ENCODE results near the gene AMELY.

The AMELY gene
- 0 reads per million in 3 donors for total RNA-seq

GRCh38 chrY:6911253-6911881 is at the start of gene AMELY:
Gene AMELY, minus strand, starts transcription at chrY:6911752. Its CDS starts 39,144 bp downstream, at chrY:6872608.
- H3K27ac ChIP-seq (ENCODE audit: insufficient read depth, low read length, poor library complexity, severe bottlenecking) = no peak within 1 kb of the TSS
- H3K9me3 ChIP-seq (ENCODE audit: control insufficient read depth, low read length) = no peaks in the 10 kb centered on the region
- H3K36me3 ChIP-seq (ENCODE audit: control insufficient read depth, insufficient read depth, low read length) = no peaks in the 10 kb centered on the region
- DNase-seq = no peak
- H3K4me3 ChIP-seq (ENCODE audit: insufficient read depth, low read depth, low read length, poor library complexity, severe bottlenecking) = no peak within 1 kb of the TSS
- H3K4me1 ChIP-seq (ENCODE audit: control insufficient read depth, insufficient read depth, low read length, poor library complexity, severe bottlenecking) = no peaks in the 10 kb centered on the region
- no peaks in the 10 kb centered on the region for H3K27me3 ChIP-seq (replicated peaks; ENCODE audit: control insufficient read depth, insufficient read depth, low read length, poor library complexity, severe bottlenecking)

GRCh38 chrY:6949947-6950346 is 38.4 kb upstream of the AMELY start:
- no peaks in the 10 kb centered on the region for H3K9me3 ChIP-seq (ENCODE audit: control insufficient read depth, low read length)
- H3K4me1 ChIP-seq (ENCODE audit: control insufficient read depth, insufficient read depth, low read length, poor library complexity, severe bottlenecking) = no peaks in the 10 kb centered on the region
- no peak for DNase-seq
- H3K27me3 ChIP-seq (replicated peaks; ENCODE audit: control insufficient read depth, insufficient read depth, low read length, poor library complexity, severe bottlenecking) = no peaks in the 10 kb centered on the region
- no peak overlapping the region for H3K4me3 ChIP-seq (ENCODE audit: insufficient read depth, low read depth, low read length, poor library complexity, severe bottlenecking)
- H3K27ac ChIP-seq (ENCODE audit: insufficient read depth, low read length, poor library complexity, severe bottlenecking) = no peak overlapping the region
- H3K36me3 ChIP-seq (ENCODE audit: control insufficient read depth, insufficient read depth, low read length) = no peaks in the 10 kb centered on the region

- no peak overlapping the region for H3K4me3 ChIP-seq (ENCODE audit: insufficient read depth, low read depth, low read length, poor library complexity, severe bottlenecking)
- no peaks in the 10 kb centered on the region for H3K36me3 ChIP-seq (ENCODE audit: control insufficient read depth, insufficient read depth, low read length)
- no peaks in the 10 kb centered on the region for H3K27me3 ChIP-seq (replicated peaks; ENCODE audit: control insufficient read depth, insufficient read depth, low read length, poor library complexity, severe bottlenecking)
- no peaks in the 10 kb centered on the region for H3K9me3 ChIP-seq (ENCODE audit: control insufficient read depth, low read length)
- DNase-seq = no peak
- no peaks in the 10 kb centered on the region for H3K4me1 ChIP-seq (ENCODE audit: control insufficient read depth, insufficient read depth, low read length, poor library complexity, severe bottlenecking)
- H3K27ac ChIP-seq (ENCODE audit: insufficient read depth, low read length, poor library complexity, severe bottlenecking) = no peak overlapping the region
These were observed 36.8 kb upstream of the AMELY start for GRCh38 chrY:6948378-6948777.

GRCh38 chrY:6947695-6948094 is 36.1 kb upstream of the AMELY start:
- DNase-seq = no peak

GRCh38 chrY:6935497-6935896 is 23.9 kb upstream of the AMELY start:
- no peak overlapping the region for H3K4me3 ChIP-seq (ENCODE audit: insufficient read depth, low read depth, low read length, poor library complexity, severe bottlenecking)
- no peak overlapping the region for H3K27ac ChIP-seq (ENCODE audit: insufficient read depth, low read length, poor library complexity, severe bottlenecking)
- H3K4me1 ChIP-seq (ENCODE audit: control insufficient read depth, insufficient read depth, low read length, poor library complexity, severe bottlenecking) = no peaks in the 10 kb centered on the region
- no peaks in the 10 kb centered on the region for H3K27me3 ChIP-seq (replicated peaks; ENCODE audit: control insufficient read depth, insufficient read depth, low read length, poor library complexity, severe bottlenecking)
- H3K36me3 ChIP-seq (ENCODE audit: control insufficient read depth, insufficient read depth, low read length) = no peaks in the 10 kb centered on the region
- H3K9me3 ChIP-seq (ENCODE audit: control insufficient read depth, low read length) = no peaks in the 10 kb centered on the region
- DNase-seq = no peak

More at GRCh38 chrY:6947695-6948094, 36.1 kb upstream of the AMELY start:
- H3K27ac ChIP-seq (ENCODE audit: insufficient read depth, low read length, poor library complexity, severe bottlenecking) = no peak overlapping the region
- H3K4me1 ChIP-seq (ENCODE audit: control insufficient read depth, insufficient read depth, low read length, poor library complexity, severe bottlenecking) = no peaks in the 10 kb centered on the region
- no peaks in the 10 kb centered on the region for H3K9me3 ChIP-seq (ENCODE audit: control insufficient read depth, low read length)
- no peak overlapping the region for H3K4me3 ChIP-seq (ENCODE audit: insufficient read depth, low read depth, low read length, poor library complexity, severe bottlenecking)
- H3K27me3 ChIP-seq (replicated peaks; ENCODE audit: control insufficient read depth, insufficient read depth, low read length, poor library complexity, severe bottlenecking) = no peaks in the 10 kb centered on the region
- no peaks in the 10 kb centered on the region for H3K36me3 ChIP-seq (ENCODE audit: control insufficient read depth, insufficient read depth, low read length)

- Histone ChIP-seq H3K4me3 (ENCODE audit: insufficient read depth, low read depth, low read length, poor library complexity, severe bottlenecking) (no peak overlapping the region), H3K36me3 (ENCODE audit: control insufficient read depth, insufficient read depth, low read length) (no peaks in the 10 kb centered on the region), H3K9me3 (ENCODE audit: control insufficient read depth, low read length) (no peaks in the 10 kb centered on the region), H3K4me1 (ENCODE audit: control insufficient read depth, insufficient read depth, low read length, poor library complexity, severe bottlenecking) (no peaks in the 10 kb centered on the region), H3K27me3 (replicated peaks; ENCODE audit: control insufficient read depth, insufficient read depth, low read length, poor library complexity, severe bottlenecking) (no peaks in the 10 kb centered on the region), H3K27ac (ENCODE audit: insufficient read depth, low read length, poor library complexity, severe bottlenecking) (no peak overlapping the region)
- DNase-seq = no peak
These were observed 20.3 kb upstream of the AMELY start for GRCh38 chrY:6931779-6932396.

GRCh38 chrY:6929237-6929636 is 17.7 kb upstream of the AMELY start:
- Histone ChIP-seq H3K27me3 (replicated peaks; ENCODE audit: control insufficient read depth, insufficient read depth, low read length, poor library complexity, severe bottlenecking) (no peaks in the 10 kb centered on the region), H3K9me3 (ENCODE audit: control insufficient read depth, low read length) (no peaks in the 10 kb centered on the region), H3K4me1 (ENCODE audit: control insufficient read depth, insufficient read depth, low read length, poor library complexity, severe bottlenecking) (no peaks in the 10 kb centered on the region), H3K36me3 (ENCODE audit: control insufficient read depth, insufficient read depth, low read length) (no peaks in the 10 kb centered on the region), H3K27ac (ENCODE audit: insufficient read depth, low read length, poor library complexity, severe bottlenecking) (no peak overlapping the region), H3K4me3 (ENCODE audit: insufficient read depth, low read depth, low read length, poor library complexity, severe bottlenecking) (no peak overlapping the region)
- DNase-seq = no peak

- H3K36me3 ChIP-seq (ENCODE audit: control insufficient read depth, insufficient read depth, low read length) = no peaks in the 10 kb centered on the region
- H3K27ac ChIP-seq (ENCODE audit: insufficient read depth, low read length, poor library complexity, severe bottlenecking) = no peak overlapping the region
- no peak overlapping the region for H3K4me3 ChIP-seq (ENCODE audit: insufficient read depth, low read depth, low read length, poor library complexity, severe bottlenecking)
- DNase-seq = no peak
- no peaks in the 10 kb centered on the region for H3K27me3 ChIP-seq (replicated peaks; ENCODE audit: control insufficient read depth, insufficient read depth, low read length, poor library complexity, severe bottlenecking)
- no peaks in the 10 kb centered on the region for H3K4me1 ChIP-seq (ENCODE audit: control insufficient read depth, insufficient read depth, low read length, poor library complexity, severe bottlenecking)
- no peaks in the 10 kb centered on the region for H3K9me3 ChIP-seq (ENCODE audit: control insufficient read depth, low read length)
These were observed 16.7 kb upstream of the AMELY start for GRCh38 chrY:6928265-6928664.

GRCh38 chrY:6921061-6921460 is 9.5 kb upstream of the AMELY start:
- no peak overlapping the region for H3K27ac ChIP-seq (ENCODE audit: insufficient read depth, low read length, poor library complexity, severe bottlenecking)

GRCh38 chrY:6913362-6913761 is 1.8 kb upstream of the AMELY start:
- Histone ChIP-seq H3K4me3 (ENCODE audit: insufficient read depth, low read depth, low read length, poor library complexity, severe bottlenecking) (no peak overlapping the region), H3K9me3 (ENCODE audit: control insufficient read depth, low read length) (no peaks in the 10 kb centered on the region), H3K36me3 (ENCODE audit: control insufficient read depth, insufficient read depth, low read length) (no peaks in the 10 kb centered on the region), H3K4me1 (ENCODE audit: control insufficient read depth, insufficient read depth, low read length, poor library complexity, severe bottlenecking) (no peaks in the 10 kb centered on the region), H3K27me3 (replicated peaks; ENCODE audit: control insufficient read depth, insufficient read depth, low read length, poor library complexity, severe bottlenecking) (no peaks in the 10 kb centered on the region), H3K27ac (ENCODE audit: insufficient read depth, low read length, poor library complexity, severe bottlenecking) (no peak overlapping the region)
- DNase-seq = no peak

More at GRCh38 chrY:6921061-6921460, 9.5 kb upstream of the AMELY start:
- Histone ChIP-seq H3K9me3 (ENCODE audit: control insufficient read depth, low read length) (no peaks in the 10 kb centered on the region), H3K4me1 (ENCODE audit: control insufficient read depth, insufficient read depth, low read length, poor library complexity, severe bottlenecking) (no peaks in the 10 kb centered on the region), H3K36me3 (ENCODE audit: control insufficient read depth, insufficient read depth, low read length) (no peaks in the 10 kb centered on the region), H3K4me3 (ENCODE audit: insufficient read depth, low read depth, low read length, poor library complexity, severe bottlenecking) (no peak overlapping the region), H3K27me3 (replicated peaks; ENCODE audit: control insufficient read depth, insufficient read depth, low read length, poor library complexity, severe bottlenecking) (no peaks in the 10 kb centered on the region)
- DNase-seq = no peak

All from effector memory CD4-positive, alpha-beta T cell (primary cell).